PC-3 (cell line): Measurements from ENCODE around the gene KRTAP9-9.

Experiments
- EZH2 ChIP-seq: fragments of 300-600 bp; sonication (generic); IDR thresholded peaks from one replicate; pipeline ENCODE4 v1.6.1; 2017; ENCODE audit warnings: antibody characterized with exemption, mild to moderate bottlenecking, low read length; ENCODE audit not compliant: unreplicated experiment
- TF ChIP-seq, protein P1 (sequence below): fragments of 300-600 bp; sonication (generic); conservative IDR thresholded peaks from 2 replicates; pipeline ENCODE4 v1.5.1; 2017; ENCODE audit warnings: antibody characterized with exemption, low read depth, mild to moderate bottlenecking, low read length

DNA sequence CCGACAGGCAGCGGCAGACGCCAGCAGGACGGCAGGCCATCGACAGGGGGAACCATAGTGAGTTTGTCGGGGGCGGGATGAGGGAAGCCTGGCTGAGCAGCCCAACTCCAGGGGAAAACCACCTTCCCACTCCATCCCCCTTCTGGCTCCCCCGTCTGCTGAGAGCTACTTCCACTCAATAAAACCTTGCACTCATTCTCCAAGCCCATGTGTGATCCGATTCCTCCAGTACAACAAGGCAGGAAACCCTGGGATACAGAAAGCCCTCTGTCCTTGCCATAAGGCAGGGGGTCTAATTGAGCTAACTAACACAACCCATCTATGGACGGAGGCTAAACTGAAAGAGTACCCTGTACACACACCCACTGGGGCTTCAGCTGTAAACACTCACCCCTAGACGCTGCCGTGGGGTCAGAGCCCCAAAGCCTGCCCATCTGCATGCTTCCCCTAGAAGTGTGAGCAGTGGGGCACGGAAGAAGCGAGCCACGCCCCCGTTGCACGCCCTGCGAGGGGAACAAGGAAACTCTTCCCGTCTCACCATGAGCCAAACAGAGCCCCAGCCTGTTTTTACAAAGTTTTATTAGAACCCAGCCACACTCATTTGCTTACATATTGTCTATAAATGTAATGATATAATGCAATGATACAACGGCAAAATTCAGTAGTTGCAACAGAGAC lies 43.4 kb downstream of the KRTAP9-9 start:
- TF ChIP-seq, protein P1, sequence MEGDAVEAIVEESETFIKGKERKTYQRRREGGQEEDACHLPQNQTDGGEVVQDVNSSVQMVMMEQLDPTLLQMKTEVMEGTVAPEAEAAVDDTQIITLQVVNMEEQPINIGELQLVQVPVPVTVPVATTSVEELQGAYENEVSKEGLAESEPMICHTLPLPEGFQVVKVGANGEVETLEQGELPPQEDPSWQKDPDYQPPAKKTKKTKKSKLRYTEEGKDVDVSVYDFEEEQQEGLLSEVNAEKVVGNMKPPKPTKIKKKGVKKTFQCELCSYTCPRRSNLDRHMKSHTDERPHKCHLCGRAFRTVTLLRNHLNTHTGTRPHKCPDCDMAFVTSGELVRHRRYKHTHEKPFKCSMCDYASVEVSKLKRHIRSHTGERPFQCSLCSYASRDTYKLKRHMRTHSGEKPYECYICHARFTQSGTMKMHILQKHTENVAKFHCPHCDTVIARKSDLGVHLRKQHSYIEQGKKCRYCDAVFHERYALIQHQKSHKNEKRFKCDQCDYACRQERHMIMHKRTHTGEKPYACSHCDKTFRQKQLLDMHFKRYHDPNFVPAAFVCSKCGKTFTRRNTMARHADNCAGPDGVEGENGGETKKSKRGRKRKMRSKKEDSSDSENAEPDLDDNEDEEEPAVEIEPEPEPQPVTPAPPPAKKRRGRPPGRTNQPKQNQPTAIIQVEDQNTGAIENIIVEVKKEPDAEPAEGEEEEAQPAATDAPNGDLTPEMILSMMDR = no peak
- no peak for TF ChIP-seq EZH2
